Thoracic aorta (tissue), 2 donors: ENCODE results near the gene SCARF1. TPM values are rescaled to one million over a fixed set of nuclear protein-coding genes. Genes with fewer than 3 reads are reported as not detected.
"Not testable (repeated sequence)": the region's sequence is repeated elsewhere in the genome, so short reads cannot be mapped to it uniquely, and the experiment has no call there.

Experiments
- ATAC-seq: fragments of 150-250 bp; one replicate; pipeline ENCODE4 v1.8.0; 2017; ENCODE audit warnings: low read depth; ENCODE audit not compliant: insufficient number of reproducible peaks, low FRiP score
- DNase-seq: peaks from one replicate; pipeline ENCODE4 v3.0.0-alpha.2; 2020; ENCODE audit warnings: low spot score
- H3K27ac ChIP-seq, 2 donors: fragments of 200-600 bp; sonication (generic); 1 replicate in 1 of 2; 2 replicates in 1 of 2; pipeline ENCODE4 v1.5.1; 2016; ENCODE audit warnings: mild to moderate bottlenecking in 2 of 2, moderate library complexity in 2 of 2
- H3K27me3 ChIP-seq: fragments of 200-600 bp; sonication (generic); replicated peaks from 2 replicates; pipeline ENCODE4 v1.6.0; 2016; ENCODE audit warnings: mild to moderate bottlenecking; ENCODE audit not compliant: insufficient read depth
- H3K36me3 ChIP-seq: fragments of 200-600 bp; sonication (generic); one replicate; pipeline ENCODE4 v1.5.1; 2016
- H3K4me1 ChIP-seq, 2 donors: fragments of 200-600 bp; sonication (generic); 1 replicate in 1 of 2; 2 replicates in 1 of 2; pipeline versions ENCODE4 v1.5.1 to v1.6.0; 2016; ENCODE audit warnings: low read depth in 2 of 2, mild to moderate bottlenecking in 1 of 2; ENCODE audit not compliant: control insufficient read depth in 1 of 2
- H3K4me3 ChIP-seq: fragments of 200-600 bp; sonication (generic); 2 replicates; pipeline ENCODE4 v1.5.1; 2016; ENCODE audit warnings: mild to moderate bottlenecking
- H3K9me3 ChIP-seq: fragments of 200-600 bp; sonication (generic); 2 replicates; pipeline ENCODE4 v1.5.1; 2016
- CTCF ChIP-seq: fragments of 200-600 bp; sonication (generic); IDR thresholded peaks from one replicate; pipeline ENCODE4 v1.5.1; 2019; ENCODE audit warnings: antibody characterized with exemption
- total RNA-seq, 2 donors: library from RNA; depleted of rRNA; stranded (reverse); fragments of >200 nt; gene quantifications; one replicate each; pipeline versions ENCODE4 v1.1.0 to v1.2.3, GENCODE V29; 2016

The SCARF1 gene
- total RNA-seq, 2 donors from 2014 or later = 17.6 to 19.1 TPM

GRCh38 chr17:1684378-1685189, 39.1 kb upstream of the SCARF1 start, which contains the start of gene PRPF8:
Gene PRPF8 (minus strand): TSS chr17:1684867. CDS start chr17:1684571, 296 bp downstream.
- ATAC-seq (peak; percentile 96), DNase-seq (peak; percentile 96)
- peak within 1 kb of the TSS; percentile 86 for H3K4me3 ChIP-seq
- peaks cover 14 to 25% of the 10 kb centered on the region in 2 donors for H3K4me1 ChIP-seq
- H3K36me3 ChIP-seq = peaks cover 31% of the 10 kb centered on the region
- no peaks in the 10 kb centered on the region for H3K9me3 ChIP-seq
- H3K27ac ChIP-seq = peak within 1 kb of the TSS; percentile 69 to 85
- no peaks in the 10 kb centered on the region for H3K27me3 ChIP-seq
- TF ChIP-seq CTCF = no peak

- DNase-seq (no peak), ATAC-seq (no peak)
- Histone ChIP-seq H3K27ac (peak overlapping the region; percentile 69 to 85), H3K36me3 (peaks cover 42% of the 10 kb centered on the region), H3K27me3 (no peaks in the 10 kb centered on the region), H3K9me3 (no peaks in the 10 kb centered on the region), H3K4me3 (peak overlapping the region; percentile 86), H3K4me1 (peaks cover 14 to 25% of the 10 kb centered on the region in 2 donors)
- TF ChIP-seq CTCF = no peak
These were observed 37.9 kb upstream of the SCARF1 start for GRCh38 chr17:1683459-1683858.

- peaks cover 93% of the 10 kb centered on the region for H3K36me3 ChIP-seq
- ATAC-seq = no peak
These were observed 30.9 kb upstream of the SCARF1 start for GRCh38 chr17:1676401-1676800.

GRCh38 chr17:1673041-1673785, 27.7 kb upstream of the SCARF1 start:
- Histone ChIP-seq H3K27ac (no peak overlapping the region), H3K9me3 (no peaks in the 10 kb centered on the region), H3K4me3 (no peak overlapping the region), H3K4me1 (peaks cover 6 to 8% of the 10 kb centered on the region in 2 donors), H3K36me3 (peaks cover 86% of the 10 kb centered on the region), H3K27me3 (no peaks in the 10 kb centered on the region)
- no peak for TF ChIP-seq CTCF
- DNase-seq = no peak
- ATAC-seq = no peak

More at GRCh38 chr17:1676401-1676800, 30.9 kb upstream of the SCARF1 start:
- DNase-seq = no peak
- Histone ChIP-seq H3K4me3 (no peak overlapping the region), H3K27me3 (no peaks in the 10 kb centered on the region), H3K27ac (no peak overlapping the region), H3K4me1 (no peaks in the 10 kb centered on the region), H3K9me3 (no peaks in the 10 kb centered on the region)
- TF ChIP-seq CTCF = no peak

- peaks cover 71% of the 10 kb centered on the region for H3K36me3 ChIP-seq
- not testable (repeated sequence) for H3K27ac ChIP-seq
These were observed 18.4 kb upstream of the SCARF1 start for GRCh38 chr17:1663934-1664333.

More at GRCh38 chr17:1663934-1664333, 18.4 kb upstream of the SCARF1 start:
- not testable (repeated sequence) for DNase-seq, H3K27me3 ChIP-seq, H3K9me3 ChIP-seq, H3K4me1 ChIP-seq, ATAC-seq, H3K4me3 ChIP-seq
